Activated T-helper 1 cell treated with anti-CD3 and anti-CD28 coated beads, Interleukin-2, amount 50 U/mL, for 16 hours (primary cell): ENCODE results near the gene BRD9.

Experiments
- DNase-seq, 2 donors: peaks; one replicate each; pipeline ENCODE4 v3.0.0-alpha.2; 2020; ENCODE audit warnings: low read depth in 1 of 2, low spot score in 1 of 2

Gene BRD9

GRCh38 chr5:905139-905642, 12.6 kb upstream of the BRD9 start:
- no peak for DNase-seq

GRCh38 chr5:903756-904096, 11.1 kb upstream of the BRD9 start:
- DNase-seq = no peak

- DNase-seq = no peak
These were observed 9.7 kb upstream of the BRD9 start for GRCh38 chr5:902129-902916.

- DNase-seq = no peak
These were observed 8.2 kb upstream of the BRD9 start for GRCh38 chr5:900781-901180.

GRCh38 chr5:893711-894110, 1.1 kb upstream of the BRD9 start:
- no peak for DNase-seq

- no peak for DNase-seq
These were observed 521 bp upstream of the BRD9 start for GRCh38 chr5:893137-893506.

- DNase-seq = no peak
These were observed 686 bp downstream of the BRD9 start for GRCh38 chr5:891837-892393.

GRCh38 chr5:891117-891836, 1.3 kb downstream of the BRD9 start:
- DNase-seq = no peak

GRCh38 chr5:889075-889710, 3.4 kb downstream of the BRD9 start:
- no peak for DNase-seq

GRCh38 chr5:888638-889035, 4.0 kb downstream of the BRD9 start:
- no peak for DNase-seq

- DNase-seq = no peak
These were observed 4.5 kb downstream of the BRD9 start for GRCh38 chr5:887947-888637.

GRCh38 chr5:886716-887325, 5.8 kb downstream of the BRD9 start:
- DNase-seq = no peak

GRCh38 chr5:886036-886435, 6.6 kb downstream of the BRD9 start:
- DNase-seq = no peak

- no peak for DNase-seq
These were observed 7.1 kb downstream of the BRD9 start for GRCh38 chr5:885529-885928.

- no peak for DNase-seq
These were observed 7.5 kb downstream of the BRD9 start for GRCh38 chr5:885127-885442.

GRCh38 chr5:884345-885126, 8.1 kb downstream of the BRD9 start:
- no peak for DNase-seq

- DNase-seq = no peak
These were observed 9.0 kb downstream of the BRD9 start for GRCh38 chr5:883475-884181.

- no peak for DNase-seq
These were observed 10.1 kb downstream of the BRD9 start for GRCh38 chr5:882253-883183.

GRCh38 chr5:881551-881935, 11.1 kb downstream of the BRD9 start:
- DNase-seq = no peak
